MM.1S (cell line): ENCODE measurements around the gene FOXL3.

Experiments
- EZH2 ChIP-seq: fragments of 300-600 bp; sonication (generic); optimal IDR thresholded peaks from 2 replicates; pipeline ENCODE3; 2017; ENCODE audit warnings: low read depth, mild to moderate bottlenecking, antibody characterized with exemption, low read length, mixed read lengths
- TF ChIP-seq, protein P1 (sequence below): fragments of 300-600 bp; sonication (generic); IDR thresholded peaks from 2 replicates; pipeline ENCODE4 v1.5.1; 2016; ENCODE audit warnings: antibody characterized with exemption, low read length, mixed read lengths

GRCh38 chr7:305410-306151 lies 15.6 kb downstream of the FOXL3 start:
- TF ChIP-seq, protein P1, sequence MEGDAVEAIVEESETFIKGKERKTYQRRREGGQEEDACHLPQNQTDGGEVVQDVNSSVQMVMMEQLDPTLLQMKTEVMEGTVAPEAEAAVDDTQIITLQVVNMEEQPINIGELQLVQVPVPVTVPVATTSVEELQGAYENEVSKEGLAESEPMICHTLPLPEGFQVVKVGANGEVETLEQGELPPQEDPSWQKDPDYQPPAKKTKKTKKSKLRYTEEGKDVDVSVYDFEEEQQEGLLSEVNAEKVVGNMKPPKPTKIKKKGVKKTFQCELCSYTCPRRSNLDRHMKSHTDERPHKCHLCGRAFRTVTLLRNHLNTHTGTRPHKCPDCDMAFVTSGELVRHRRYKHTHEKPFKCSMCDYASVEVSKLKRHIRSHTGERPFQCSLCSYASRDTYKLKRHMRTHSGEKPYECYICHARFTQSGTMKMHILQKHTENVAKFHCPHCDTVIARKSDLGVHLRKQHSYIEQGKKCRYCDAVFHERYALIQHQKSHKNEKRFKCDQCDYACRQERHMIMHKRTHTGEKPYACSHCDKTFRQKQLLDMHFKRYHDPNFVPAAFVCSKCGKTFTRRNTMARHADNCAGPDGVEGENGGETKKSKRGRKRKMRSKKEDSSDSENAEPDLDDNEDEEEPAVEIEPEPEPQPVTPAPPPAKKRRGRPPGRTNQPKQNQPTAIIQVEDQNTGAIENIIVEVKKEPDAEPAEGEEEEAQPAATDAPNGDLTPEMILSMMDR: no peak
- TF ChIP-seq EZH2: no peak
